ENCODE results near the gene ZNF774. TPM values are rescaled to one million over a fixed set of nuclear protein-coding genes. Genes with fewer than 3 reads are reported as not detected.

Gene ZNF774
- total and polyA plus RNA-seq, 2 of the 13 experiments (the other 11 are each of a cell fraction or from before 2014, with no cell fraction given): 0.59 to 1.4 TPM

DNA sequence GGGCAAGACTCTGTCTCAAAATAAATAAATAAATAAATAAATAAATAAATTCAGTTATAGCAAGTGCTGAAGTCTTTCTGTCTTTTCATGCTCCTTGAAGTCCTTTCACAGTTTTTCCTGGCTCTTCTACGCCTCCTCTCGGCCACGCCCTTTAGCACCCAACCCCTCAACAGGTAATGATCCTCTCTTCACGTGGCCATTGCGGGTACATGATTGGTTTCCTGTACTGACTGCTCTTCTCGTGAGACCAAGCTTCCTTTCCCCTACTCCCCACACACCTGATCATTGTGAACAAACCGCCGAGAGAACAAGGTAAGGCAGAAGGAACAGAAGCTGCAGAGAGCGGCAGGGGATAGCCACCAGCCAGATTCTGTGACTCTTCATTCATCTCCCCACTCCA is 2.3 kb upstream of the ZNF774 start:
- intact Hi-C loops (cut with micrococcal nuclease; ENCODE audit: unreplicated experiment): no loop called here
- H3K79me2 ChIP-seq (ENCODE audit: insufficient read depth, low read length): no peaks in the 10 kb centered on the region
- no peaks in the 10 kb centered on the region for H3K36me3 ChIP-seq (replicated peaks in 1 of 2; ENCODE audit: control insufficient read depth in 1 of 2, insufficient read depth in 2 of 2, low read length in 2 of 2)
- DNase-seq (ENCODE audit: low spot score) (no peak), FAIRE-seq (no peak), ATAC-seq (no peak)
- POLR2A ChIA-PET: no interaction called here
- 0 out of 2 replicates have a peak, but pooled peaks cover 6% of the 10 kb centered on the region for H3K4me1 ChIP-seq (ENCODE audit: insufficient read depth, low read length)
- in situ Hi-C loops (cut with HindIII; ENCODE audit: extremely low pct_ligation_motif_present, low pct_unique_long_range_greater_than_20kb): no loop called here
- H3K4me2 ChIP-seq (ENCODE audit: low read depth, low read length): no peak overlapping the region
- 79% methylated on average over 9 of the region's 9 CpGs for WGBS (ENCODE audit: low lambda C conversion rate)
- CTCF ChIA-PET (ENCODE audit: low intra/inter-chr PET ratio, low total read pairs): no interaction called here
- H3K9ac ChIP-seq (ENCODE audit: insufficient read depth, low read depth, low read length): no peak overlapping the region
- H2AFZ ChIP-seq (ENCODE audit: low read length): no peak overlapping the region
- H3K4me3 ChIP-seq (replicated peaks in 1 of 3; ENCODE audit: insufficient read depth in 1 of 3, low read depth in 2 of 3, low read length in 3 of 3): no peak overlapping the region
- no peak overlapping the region for H3K27ac ChIP-seq (ENCODE audit: extremely low read length, insufficient read depth, low read length)
- H3K9me3 ChIP-seq (ENCODE audit: low read length): no peaks in the 10 kb centered on the region
- H4K20me1 ChIP-seq (ENCODE audit: insufficient read depth, low read length): no peaks in the 10 kb centered on the region
- peaks cover 1 to 14% of the 10 kb centered on the region in 2 experiments; a peak in 2 of 5 replicates for H3K27me3 ChIP-seq (ENCODE audit: control insufficient read depth in 1 of 2, insufficient read depth in 2 of 2, low read length in 2 of 2)
- no TSS peak for BruUV-seq (replicated peaks)
- no peak for TF ChIP-seq ZBTB2 (CRISPR knock-in tag; IDR thresholded peaks at IDR 0.05; ENCODE audit: low read depth)
- TF ChIP-seq, protein P1, sequence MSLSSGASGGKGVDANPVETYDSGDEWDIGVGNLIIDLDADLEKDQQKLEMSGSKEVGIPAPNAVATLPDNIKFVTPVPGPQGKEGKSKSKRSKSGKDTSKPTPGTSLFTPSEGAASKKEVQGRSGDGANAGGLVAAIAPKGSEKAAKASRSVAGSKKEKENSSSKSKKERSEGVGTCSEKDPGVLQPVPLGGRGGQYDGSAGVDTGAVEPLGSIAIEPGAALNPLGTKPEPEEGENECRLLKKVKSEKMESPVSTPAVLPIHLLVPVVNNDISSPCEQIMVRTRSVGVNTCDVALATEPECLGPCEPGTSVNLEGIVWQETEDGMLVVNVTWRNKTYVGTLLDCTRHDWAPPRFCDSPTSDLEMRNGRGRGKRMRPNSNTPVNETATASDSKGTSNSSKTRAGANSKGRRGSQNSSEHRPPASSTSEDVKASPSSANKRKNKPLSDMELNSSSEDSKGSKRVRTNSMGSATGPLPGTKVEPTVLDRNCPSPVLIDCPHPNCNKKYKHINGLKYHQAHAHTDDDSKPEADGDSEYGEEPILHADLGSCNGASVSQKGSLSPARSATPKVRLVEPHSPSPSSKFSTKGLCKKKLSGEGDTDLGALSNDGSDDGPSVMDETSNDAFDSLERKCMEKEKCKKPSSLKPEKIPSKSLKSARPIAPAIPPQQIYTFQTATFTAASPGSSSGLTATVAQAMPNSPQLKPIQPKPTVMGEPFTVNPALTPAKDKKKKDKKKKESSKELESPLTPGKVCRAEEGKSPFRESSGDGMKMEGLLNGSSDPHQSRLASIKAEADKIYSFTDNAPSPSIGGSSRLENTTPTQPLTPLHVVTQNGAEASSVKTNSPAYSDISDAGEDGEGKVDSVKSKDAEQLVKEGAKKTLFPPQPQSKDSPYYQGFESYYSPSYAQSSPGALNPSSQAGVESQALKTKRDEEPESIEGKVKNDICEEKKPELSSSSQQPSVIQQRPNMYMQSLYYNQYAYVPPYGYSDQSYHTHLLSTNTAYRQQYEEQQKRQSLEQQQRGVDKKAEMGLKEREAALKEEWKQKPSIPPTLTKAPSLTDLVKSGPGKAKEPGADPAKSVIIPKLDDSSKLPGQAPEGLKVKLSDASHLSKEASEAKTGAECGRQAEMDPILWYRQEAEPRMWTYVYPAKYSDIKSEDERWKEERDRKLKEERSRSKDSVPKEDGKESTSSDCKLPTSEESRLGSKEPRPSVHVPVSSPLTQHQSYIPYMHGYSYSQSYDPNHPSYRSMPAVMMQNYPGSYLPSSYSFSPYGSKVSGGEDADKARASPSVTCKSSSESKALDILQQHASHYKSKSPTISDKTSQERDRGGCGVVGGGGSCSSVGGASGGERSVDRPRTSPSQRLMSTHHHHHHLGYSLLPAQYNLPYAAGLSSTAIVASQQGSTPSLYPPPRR (CRISPR knock-in tag; IDR thresholded peaks at IDR 0.05; ENCODE audit: borderline replicate concordance): no peak
- no peak for TF ChIP-seq CBX2 (IDR thresholded peaks at IDR 0.05; ENCODE audit: low read depth, low read length)
- no peak for TF ChIP-seq CBX2 (CRISPR knock-in tag; IDR thresholded peaks at IDR 0.05; ENCODE audit: low read depth)
- no peak for TF ChIP-seq ZBTB7A (CRISPR knock-in tag; IDR thresholded peaks at IDR 0.05)
- no peak for TF ChIP-seq ZNF432 (CRISPR knock-in tag; IDR thresholded peaks at IDR 0.05; ENCODE audit: borderline replicate concordance)
- TF ChIP-seq ZNF430 (CRISPR knock-in tag; IDR thresholded peaks at IDR 0.05): no peak
- no peak for TF ChIP-seq RELA (CRISPR knock-in tag; IDR thresholded peaks at IDR 0.05)
- no peak for TF ChIP-seq ZIK1 (CRISPR knock-in tag; IDR thresholded peaks at IDR 0.05; ENCODE audit: borderline replicate concordance, low read depth)
- no peak for TF ChIP-seq TP53 (CRISPR knock-in tag; conservative IDR thresholded peaks at IDR 0.05)
- TF ChIP-seq, protein P2, sequence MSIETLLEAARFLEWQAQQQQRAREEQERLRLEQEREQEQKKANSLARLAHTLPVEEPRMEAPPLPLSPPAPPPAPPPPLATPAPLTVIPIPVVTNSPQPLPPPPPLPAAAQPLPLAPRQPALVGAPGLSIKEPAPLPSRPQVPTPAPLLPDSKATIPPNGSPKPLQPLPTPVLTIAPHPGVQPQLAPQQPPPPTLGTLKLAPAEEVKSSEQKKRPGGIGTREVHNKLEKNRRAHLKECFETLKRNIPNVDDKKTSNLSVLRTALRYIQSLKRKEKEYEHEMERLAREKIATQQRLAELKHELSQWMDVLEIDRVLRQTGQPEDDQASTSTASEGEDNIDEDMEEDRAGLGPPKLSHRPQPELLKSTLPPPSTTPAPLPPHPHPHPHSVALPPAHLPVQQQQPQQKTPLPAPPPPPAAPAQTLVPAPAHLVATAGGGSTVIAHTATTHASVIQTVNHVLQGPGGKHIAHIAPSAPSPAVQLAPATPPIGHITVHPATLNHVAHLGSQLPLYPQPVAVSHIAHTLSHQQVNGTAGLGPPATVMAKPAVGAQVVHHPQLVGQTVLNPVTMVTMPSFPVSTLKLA (IDR thresholded peaks at IDR 0.05): no peak
- no peak for TF ChIP-seq NFE2L1 (CRISPR knock-in tag; IDR thresholded peaks at IDR 0.05; ENCODE audit: borderline replicate concordance)
- TF ChIP-seq KDM3A (CRISPR knock-in tag; IDR thresholded peaks at IDR 0.05; ENCODE audit: low read depth): no peak
- TF ChIP-seq ZNF296 (CRISPR knock-in tag; conservative IDR thresholded peaks at IDR 0.05): no peak
- TF ChIP-seq, protein P3, sequence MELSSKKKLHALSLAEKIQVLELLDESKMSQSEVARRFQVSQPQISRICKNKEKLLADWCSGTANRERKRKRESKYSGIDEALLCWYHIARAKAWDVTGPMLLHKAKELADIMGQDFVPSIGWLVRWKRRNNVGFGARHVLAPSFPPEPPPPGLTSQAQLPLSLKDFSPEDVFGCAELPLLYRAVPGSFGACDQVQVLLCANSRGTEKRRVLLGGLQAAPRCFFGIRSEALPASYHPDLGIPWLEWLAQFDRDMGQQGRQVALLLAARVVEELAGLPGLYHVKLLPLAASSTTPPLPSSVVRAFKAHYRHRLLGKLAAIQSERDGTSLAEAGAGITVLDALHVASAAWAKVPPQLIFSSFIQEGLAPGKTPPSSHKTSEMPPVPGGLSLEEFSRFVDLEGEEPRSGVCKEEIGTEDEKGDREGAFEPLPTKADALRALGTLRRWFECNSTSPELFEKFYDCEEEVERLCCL (CRISPR knock-in tag; IDR thresholded peaks at IDR 0.05; ENCODE audit: borderline replicate concordance): no peak
